Endothelial cell of umbilical vein (primary cell): Measurements from ENCODE around the gene GPD1. TPM values are rescaled to one million over a fixed set of nuclear protein-coding genes. Genes with fewer than 3 reads are reported as not detected.

ENCODE experiments used
- Bru-seq: library from RNA; stranded (reverse); fragments of 400-500 nt; gene quantifications from one replicate; lab custom pipeline; 2021; lab: Mats Ljungman, UMichigan
- BruChase-seq, 2 experiments: library from RNA; stranded (reverse); fragments of 400-500 nt; gene quantifications; one replicate each; lab custom pipeline; 2021; lab: Mats Ljungman, UMichigan
- BruUV-seq: library from RNA; stranded (reverse); fragments of 400-500 nt; replicated peaks from 2 replicates; lab custom pipeline; 2021; lab: Mats Ljungman, UMichigan
- CTCF ChIA-PET: fragments of 300-600, 350-600 bp; sonication (Branson Sonifier 250); formaldehyde crosslinking; loops from one replicate; lab custom pipeline; 2021; ENCODE audit warnings: antibody characterized with exemption, inconsistent platforms; lab: Charles Lee
- POLR2A ChIA-PET: fragments of 300-600, 350-600 bp; sonication (Branson Sonifier 250); formaldehyde crosslinking; loops from one replicate; lab custom pipeline; 2021; ENCODE audit warnings: antibody characterized with exemption, inconsistent platforms; lab: Charles Lee
- DNase-seq: peaks from one replicate; pipeline ENCODE4 v3.0.0-alpha.2; 2011; ENCODE audit warnings: low read depth, low spot score
- FAIRE-seq: peaks from 2 replicates; lab custom pipeline; 2011; peaks lifted over from hg19 to GRCh38; lab: Jason Lieb, UNC
- H2AFZ ChIP-seq: 2 replicates; pipeline ENCODE4 v1.6.0; 2012; ENCODE audit warnings: low read depth, low read length, control low read depth, inconsistent platforms
- H3K27ac ChIP-seq: 2 replicates; pipeline ENCODE4 v1.5.1; 2011; ENCODE audit warnings: low read depth, mild to moderate bottlenecking, control low read depth, low read length, moderate library complexity; ENCODE audit not compliant: insufficient read depth
- H3K27me3 ChIP-seq, 2 experiments: 2 replicates each; pipeline versions ENCODE4 v1.6.0 to v1.6.1; 2011; ENCODE audit warnings: low read length in 2 of 2, mixed read lengths in 1 of 2; ENCODE audit not compliant: control insufficient read depth in 2 of 2, insufficient read depth in 2 of 2
- H3K36me3 ChIP-seq, 2 experiments: 2 replicates in 1 of 2; 3 replicates in 1 of 2; pipeline ENCODE4 v1.5.1; 2011; ENCODE audit warnings: low read length in 2 of 2, mild to moderate bottlenecking in 1 of 2, moderate library complexity in 1 of 2; ENCODE audit not compliant: control insufficient read depth in 2 of 2, insufficient read depth in 2 of 2; ENCODE audit errors: extremely low read depth in 1 of 2
- H3K4me1 ChIP-seq: 3 replicates; pipeline ENCODE4 v1.5.1; 2011; ENCODE audit warnings: mild to moderate bottlenecking, low read length; ENCODE audit not compliant: control insufficient read depth, insufficient read depth; ENCODE audit errors: extremely low read depth
- H3K4me2 ChIP-seq: 2 replicates; pipeline ENCODE4 v1.6.1; 2011; ENCODE audit warnings: low read length, control low read depth, mixed read lengths; ENCODE audit not compliant: insufficient read depth
- H3K4me3 ChIP-seq, 3 experiments: fragments of 200-600 bp in 1 of 3; sonication (generic), shearing (Covaris generic) in 1 of 3; replicated peaks in 1 of 3; 2 replicates each; pipeline ENCODE4 v1.5.1; 2011 to 2016; ENCODE audit warnings: control low read depth in 3 of 3, low read length in 3 of 3, mild to moderate bottlenecking in 2 of 3, inconsistent platforms in 1 of 3, low read depth in 1 of 3, moderate library complexity in 1 of 3; ENCODE audit not compliant: insufficient read depth in 1 of 3
- H3K79me2 ChIP-seq: 2 replicates; pipeline ENCODE4 v1.6.0; 2012; ENCODE audit warnings: low read length, inconsistent platforms; ENCODE audit not compliant: control insufficient read depth, insufficient read depth
- H3K9ac ChIP-seq: replicated peaks from 2 replicates; pipeline ENCODE3; 2011; ENCODE audit warnings: low read length, control low read depth; ENCODE audit not compliant: insufficient read depth; ENCODE audit errors: extremely low read depth
- H3K9me1 ChIP-seq: replicated peaks from 3 replicates; pipeline ENCODE4 v1.6.0; 2011; ENCODE audit warnings: mild to moderate bottlenecking, low read length; ENCODE audit not compliant: control insufficient read depth, insufficient read depth; ENCODE audit errors: extremely low read depth
- H3K9me3 ChIP-seq: replicated peaks from 2 replicates; pipeline ENCODE4 v1.5.1; 2012; ENCODE audit warnings: low read length, inconsistent platforms; ENCODE audit not compliant: control insufficient read depth, insufficient read depth
- H4K20me1 ChIP-seq: replicated peaks from 2 replicates; pipeline ENCODE3; 2011; ENCODE audit warnings: mild to moderate bottlenecking, low read length; ENCODE audit not compliant: control insufficient read depth, insufficient read depth; ENCODE audit errors: extremely low read depth
- CTCF ChIP-seq, 2 donors: IDR thresholded peaks; 1 replicate in 1 of 2; 2 replicates in 1 of 2; pipeline ENCODE4 v1.5.1; 2011; ENCODE audit warnings: low read length in 2 of 2, mild to moderate bottlenecking in 2 of 2, moderate library complexity in 2 of 2, control low read depth in 1 of 2, inconsistent platforms in 1 of 2, low read depth in 1 of 2; ENCODE audit not compliant: insufficient read depth in 1 of 2; ENCODE audit errors: extremely low read depth in 1 of 2
- EZH2 ChIP-seq: IDR thresholded peaks from 2 replicates; pipeline ENCODE4 v1.6.1; 2012; ENCODE audit warnings: borderline replicate concordance, low read depth, mild to moderate bottlenecking, moderate library complexity, low read length, inconsistent platforms; ENCODE audit not compliant: severe bottlenecking
- FOS ChIP-seq: IDR thresholded peaks from 2 replicates; pipeline ENCODE4 v1.6.1; 2011; ENCODE audit warnings: mild to moderate bottlenecking, low read length, moderate library complexity, borderline replicate concordance; ENCODE audit not compliant: insufficient read depth
- GATA2 ChIP-seq: IDR thresholded peaks from 2 replicates; pipeline ENCODE4 v1.7.0; 2011; ENCODE audit warnings: low read depth, mild to moderate bottlenecking, moderate library complexity, mixed read lengths, low read length; ENCODE audit not compliant: insufficient read length, insufficient read depth
- JUN ChIP-seq: IDR thresholded peaks from 2 replicates; pipeline ENCODE4 v1.6.1; 2011; ENCODE audit warnings: borderline replicate concordance, low read depth; ENCODE audit not compliant: insufficient read length, insufficient read depth
- MAX ChIP-seq: IDR thresholded peaks from 2 replicates; pipeline ENCODE4 v1.6.1; 2011; ENCODE audit not compliant: insufficient read depth, insufficient read length
- MYC ChIP-seq: IDR thresholded peaks from one replicate; pipeline ENCODE4 v1.6.1; 2011; ENCODE audit warnings: mild to moderate bottlenecking, low read depth, low read length
- POLR2A ChIP-seq: IDR thresholded peaks from 2 replicates; pipeline ENCODE4 v1.6.1; 2012; ENCODE audit warnings: low read depth, mild to moderate bottlenecking, control low read depth, low read length
- POLR2AphosphoS5 ChIP-seq: IDR thresholded peaks from 2 replicates; pipeline ENCODE4 v1.6.1; 2012; ENCODE audit warnings: low read depth, mild to moderate bottlenecking, control low read depth, low read length, moderate library complexity; ENCODE audit not compliant: insufficient read depth
- dilution Hi-C: fragments of 300-500 bp; cut with MboI; formaldehyde crosslinking; loops from one replicate; pipeline ENCODE4 v1.15.0; 2019; ENCODE audit warnings: low sequenced_read_pairs; ENCODE audit not compliant: extremely low pct_ligation_motif_present
- intact Hi-C: fragments of 100-400 bp; cut with micrococcal nuclease; formaldehyde crosslinking; loops from one replicate; pipeline ENCODE4 v1.10.0; 2022
- long read RNA-seq: library from polyadenylated mRNA; stranded (forward); transcript quantifications from one replicate; pipeline ENCODE4 v2.0.0, GENCODE V29; 2021
- polyA minus RNA-seq, 3 experiments: library from RNA; depleted of rRNA, polyadenylated mRNA; stranded (reverse); fragments of >200 nt; gene quantifications; 1 replicate in 1 of 3; 2 replicates in 2 of 3; pipeline ENCODE4 v1.2.3, GENCODE V29; 2011
- polyA plus RNA-seq, 4 experiments: library from polyadenylated mRNA; depleted of rRNA in 3 of 4; stranded (reverse) in 3 of 4; unstranded in 1 of 4; fragments of >200 nt; gene quantifications; 2 replicates each; pipeline versions ENCODE4 v1.2.1 to v1.2.3, GENCODE V29; 2011 to 2012; ENCODE audit warnings: missing spikeins in 1 of 4
- total RNA-seq: library from RNA; stranded (reverse); gene quantifications from 2 replicates; pipeline ENCODE4 v1.2.3, GENCODE V29; 2021

Gene GPD1
- total RNA-seq (0.48 TPM in 1 of 2 replicates, not detected in the other), polyA plus RNA-seq (0.07 and 0.10 TPM in 2 replicates), polyA minus RNA-seq (1.0 TPM in 1 of 2 replicates, not detected in the other), Bru-seq, nascent RNA (percentile 14 among the genes with signal in this experiment), BruChase-seq, experiment 1, labeled RNA remaining after a 6-hour chase (percentile 30 among the genes with signal in this experiment), BruChase-seq, experiment 2, labeled RNA remaining after a 2-hour chase (percentile 25 among the genes with signal in this experiment)
- polyA plus RNA-seq (2011; cell fraction: cytosol; rRNA removed) = 0.04 TPM in 1 of 2 replicates, not detected in the other
- polyA plus RNA-seq (2011; cell fraction: nucleus; rRNA removed) = 0.36 and 0.71 TPM in 2 replicates
- not detected in 2 replicates for polyA plus RNA-seq (2012)
- polyA minus RNA-seq (2011; cell fraction: cytosol; rRNA and poly(A)+ RNA removed) = not detected
- 0.82 and 0.91 TPM in 2 replicates for polyA minus RNA-seq (2011; cell fraction: nucleus; rRNA and poly(A)+ RNA removed)
- long read RNA-seq, partial matches to known transcripts = 1 of 1 reads
- long read RNA-seq, other reads (novel, unspliced or antisense) = 0 of 1 reads

- BruUV-seq = no TSS peak
- no peak within 1 kb of the TSS for H3K27ac ChIP-seq
- no peaks in the 10 kb centered on the region for H3K4me1 ChIP-seq
- no peak within 1 kb of the TSS for H2AFZ ChIP-seq
- no peak for FAIRE-seq
- H3K79me2 ChIP-seq = no peaks in the 10 kb centered on the region
- H3K4me2 ChIP-seq = no peak within 1 kb of the TSS
- no peaks in the 10 kb centered on the region for H3K9me1 ChIP-seq
- H3K9me3 ChIP-seq = no peaks in the 10 kb centered on the region
- no peaks in the 10 kb centered on the region for H3K27me3 ChIP-seq
- ChIA-PET CTCF (interaction anchor here (1.2 to 6.4 kb wide), 4 partner anchors 7 to 211 kb away, joined by 8 to 80 read pairs (median 14); partner anchors contain the start of gene COX14), POLR2A (interaction anchor here (0.6 to 1.2 kb wide), 2 partner anchors 10 to 12 kb away, joined by 4 to 7 read pairs; no protein-coding TSS in a partner anchor)
- H3K4me3 ChIP-seq = no peak within 1 kb of the TSS
- intact Hi-C loops = no loop called here
- no peaks in the 10 kb centered on the region for H4K20me1 ChIP-seq
- no peak for DNase-seq
- TF ChIP-seq GATA2 (no peak), JUN (no peak), POLR2AphosphoS5 (no peak), POLR2A (no peak), EZH2 (no peak), MYC (no peak), MAX (no peak), CTCF (IDR thresholded peaks at IDR 0.05; ENCODE audit: extremely low read depth in 1 of 2, insufficient read depth in 1 of 2, low read depth in 1 of 2, low read length in 2 of 2) (no peak), FOS (no peak)
- peaks cover 0 to 15% of the 10 kb centered on the region in 2 experiments for H3K36me3 ChIP-seq
- no peak within 1 kb of the TSS for H3K9ac ChIP-seq
- dilution Hi-C loops = no loop called here
Observed at GRCh38 chr12:50103767-50104321, at the start of gene GPD1. GPD1 (plus strand) TSS chr12:50104008; CDS start chr12:50104051, 43 bp downstream.
